Left hindlimb (tissue), 1 donor: ENCODE measurements around the gene TRAF3.
"Not testable (repeated sequence)": the region's sequence is repeated elsewhere in the genome, so short reads cannot be mapped to it uniquely, and the experiment has no call there.

Experiments
- DNase-seq: peaks from one replicate; pipeline ENCODE4 v3.0.0-alpha.2; 2018

Gene TRAF3

DNA sequence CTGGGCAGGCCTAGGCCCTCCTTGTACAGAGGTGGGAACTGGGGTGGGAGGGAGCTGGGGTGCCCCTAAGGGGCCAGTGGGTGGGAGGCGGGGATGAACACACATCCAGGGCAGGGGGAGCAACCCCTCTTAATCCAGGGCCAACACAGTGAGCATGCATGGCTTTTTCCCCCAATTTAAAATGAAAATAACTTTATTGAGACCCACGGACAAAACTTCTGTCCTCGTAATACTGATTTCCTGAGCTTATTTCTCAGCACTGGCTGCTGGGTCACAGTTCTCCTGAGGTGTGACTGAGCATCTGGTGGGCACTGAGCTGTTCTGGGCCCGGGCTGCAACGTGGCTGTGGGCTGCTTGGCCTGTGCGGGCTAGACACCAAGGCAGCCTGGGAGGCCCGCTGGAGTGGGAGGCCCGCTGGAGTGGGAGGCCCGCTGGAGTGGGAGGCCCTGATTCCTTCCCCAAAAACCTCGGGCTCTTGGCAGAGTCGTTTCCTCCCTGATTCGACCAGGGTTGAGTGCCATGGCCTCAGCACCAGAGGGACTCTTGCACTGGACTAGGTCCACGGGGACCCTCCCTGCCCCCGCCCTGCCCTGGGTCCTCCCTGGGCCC, 24.9 kb upstream of the TRAF3 start:
- DNase-seq = peak; percentile 8

GRCh38 chr14:102754370-102755262, 22.6 kb upstream of the TRAF3 start:
- peak; percentile 12 for DNase-seq

DNA sequence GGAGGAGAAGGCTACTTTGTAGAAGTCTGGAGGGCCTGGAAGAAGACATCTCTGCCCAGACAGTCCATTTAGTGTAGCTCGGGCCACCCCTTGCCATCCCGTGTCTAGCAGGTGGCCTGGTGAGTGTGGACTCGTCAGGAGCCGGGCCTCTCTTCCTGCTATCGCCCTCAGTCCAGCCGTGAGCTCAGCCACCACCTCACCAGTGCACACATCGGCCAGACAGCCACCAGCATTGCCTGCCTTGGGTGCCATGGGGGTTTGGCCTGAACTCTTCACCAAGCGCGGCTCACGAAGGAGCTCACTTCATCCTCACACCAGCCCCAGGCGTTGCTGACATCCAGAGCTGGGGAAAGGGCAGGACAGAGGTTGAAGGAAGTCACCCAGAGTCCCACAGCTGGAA, 19.6 kb upstream of the TRAF3 start:
- DNase-seq = peak; percentile 25

GRCh38 chr14:102758087-102758486, 19.2 kb upstream of the TRAF3 start:
- no peak for DNase-seq

DNA sequence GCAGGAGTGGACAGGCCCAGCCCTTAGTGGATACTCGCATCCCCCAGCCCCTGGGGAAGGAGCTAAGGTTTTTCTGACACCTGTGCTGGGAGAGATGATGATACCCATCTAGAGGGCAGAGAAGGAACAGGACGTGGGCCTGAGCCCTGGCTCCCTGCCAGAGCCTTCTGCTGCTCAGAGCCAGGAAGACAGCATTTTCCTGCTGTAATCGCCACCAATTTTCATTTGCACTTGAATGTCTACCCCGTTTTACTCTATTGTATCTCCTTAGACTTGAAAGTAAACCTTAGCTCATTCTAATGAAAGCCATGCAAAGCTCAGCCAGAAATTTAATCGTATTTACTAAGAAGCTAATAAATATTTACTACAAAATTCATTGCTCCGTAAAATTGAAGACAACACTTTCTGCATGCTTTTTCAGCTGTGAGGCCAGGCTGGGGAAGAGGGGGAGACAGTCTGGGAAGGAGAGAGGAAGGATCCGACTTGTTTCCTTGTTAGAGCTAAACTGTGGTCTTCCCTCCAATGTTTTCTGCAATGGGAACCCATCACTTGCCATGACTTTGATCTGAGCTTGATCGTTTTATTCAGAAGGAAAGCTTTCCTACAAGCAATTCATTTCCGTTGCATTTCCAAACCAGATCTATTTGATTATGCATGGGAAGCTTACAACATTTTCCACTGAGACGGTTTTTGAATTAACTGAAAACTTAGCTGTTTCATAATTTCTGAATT, 17.6 kb upstream of the TRAF3 start:
- DNase-seq = peak; percentile 28

GRCh38 chr14:102760496-102761193, 16.6 kb upstream of the TRAF3 start:
- DNase-seq = peak; percentile 39

GRCh38 chr14:102761206-102761605, 16.0 kb upstream of the TRAF3 start:
- peak; percentile 26 for DNase-seq

DNA sequence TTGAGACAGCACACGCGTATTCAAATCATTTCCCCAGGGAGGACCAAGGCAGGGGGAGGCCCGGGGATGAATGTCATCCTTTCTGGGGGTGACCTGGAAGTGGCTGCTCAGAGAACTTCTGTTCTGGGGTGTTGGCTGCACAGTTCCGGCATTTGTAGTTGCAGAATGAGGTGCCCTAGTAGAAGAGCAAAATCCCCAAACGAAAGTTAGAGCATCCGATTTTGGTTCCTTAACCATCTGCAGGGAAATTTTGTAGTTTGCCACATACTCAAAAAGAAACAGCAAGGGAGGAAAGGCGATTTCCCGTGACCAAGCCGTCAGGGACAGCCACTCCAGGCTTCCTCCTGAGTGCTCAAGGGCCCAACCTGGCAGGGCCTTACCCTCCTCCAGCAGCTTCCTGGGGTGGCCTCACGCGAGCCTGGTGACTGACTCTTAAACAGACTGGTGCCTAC, 13.0 kb upstream of the TRAF3 start:
- DNase-seq = peak; percentile 4

DNA sequence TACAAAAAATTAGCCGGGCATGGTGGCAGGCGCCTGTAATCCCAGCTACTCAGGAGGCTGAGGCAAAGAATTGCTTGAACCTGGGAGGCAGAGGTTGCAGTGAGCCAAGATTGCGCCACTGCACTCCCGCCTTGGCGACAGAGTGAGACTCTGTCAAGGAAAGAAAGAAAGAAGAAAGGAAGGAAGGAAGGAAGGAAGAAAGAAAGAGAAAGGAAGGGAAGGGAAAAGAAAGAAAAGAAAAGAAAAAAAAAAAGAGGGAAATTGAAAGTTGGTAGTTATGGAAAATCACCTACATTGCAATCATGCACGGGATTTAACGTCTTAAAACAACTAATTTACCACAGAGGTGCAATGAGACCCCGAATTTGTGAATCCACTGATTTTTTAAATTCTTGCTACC, 11.5 kb upstream of the TRAF3 start:
- DNase-seq = not testable (repeated sequence)

- DNase-seq = no peak
Measured at GRCh38 chr14:102768223-102769048, 8.8 kb upstream of the TRAF3 start.

DNA sequence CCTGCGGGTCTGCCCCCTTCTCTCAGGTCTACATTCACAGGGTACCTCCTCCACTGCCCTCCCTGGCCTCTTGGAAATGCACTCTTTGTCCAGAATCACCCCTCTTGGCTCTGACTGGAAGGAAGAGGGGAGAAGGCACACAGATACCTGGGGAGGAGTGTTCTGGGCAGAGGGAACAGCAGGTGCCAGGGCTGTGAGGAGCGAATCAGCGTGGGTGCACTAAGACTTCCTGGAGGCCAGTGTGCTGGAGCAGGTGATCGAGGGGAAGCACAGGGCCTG, 8.3 kb upstream of the TRAF3 start:
- DNase-seq = no peak

DNA sequence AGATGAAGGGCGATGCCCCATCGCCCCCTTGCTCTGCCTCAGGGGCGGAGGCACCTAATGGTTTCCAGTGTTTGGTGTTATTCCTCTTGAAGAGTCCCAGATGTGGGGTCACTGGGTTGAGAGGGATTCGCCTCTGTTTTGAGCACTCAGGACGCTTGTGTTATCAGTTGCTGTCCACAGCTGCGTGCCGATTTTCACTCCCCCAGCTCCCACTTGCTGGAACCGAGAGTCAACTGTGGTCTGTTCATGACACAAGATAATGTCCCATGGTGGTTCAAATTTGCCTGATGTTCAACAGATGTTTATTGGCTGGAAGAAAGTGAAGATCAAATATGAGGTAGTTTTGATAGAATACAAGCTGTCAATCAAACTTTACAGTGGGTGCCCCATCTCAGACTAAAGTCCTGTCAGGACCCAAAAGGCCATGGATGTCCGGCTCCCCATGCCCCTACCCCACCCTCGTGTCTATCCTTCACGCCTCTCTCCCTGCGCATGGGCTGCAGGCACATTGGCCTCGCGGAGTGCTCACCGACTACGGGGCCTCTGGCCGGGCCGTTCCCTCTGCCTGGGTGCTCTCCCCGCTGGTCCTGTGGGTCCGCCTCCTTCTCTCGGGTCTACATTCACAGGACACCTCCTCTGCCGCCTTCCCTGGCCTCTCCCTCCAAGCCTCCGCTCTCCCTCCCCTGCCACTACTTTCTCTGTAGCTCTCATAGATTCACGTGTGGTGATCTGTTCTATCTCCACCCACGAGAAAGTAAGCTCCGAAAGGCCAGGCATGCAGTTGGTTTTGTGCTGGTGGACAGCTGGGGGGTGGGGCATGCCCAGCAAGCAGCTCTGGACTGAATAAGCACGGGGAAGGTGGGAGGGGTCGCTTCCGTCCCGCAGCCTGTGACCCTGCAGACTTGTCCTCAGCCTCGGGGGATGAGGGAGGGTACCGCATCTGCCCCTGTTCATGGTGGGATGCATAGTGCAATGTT, 6.8 kb upstream of the TRAF3 start:
- no peak for DNase-seq

- no peak for DNase-seq
Measured at GRCh38 chr14:102771144-102771543, 6.1 kb upstream of the TRAF3 start.

GRCh38 chr14:102772781-102773570, 4.3 kb upstream of the TRAF3 start:
- no peak for DNase-seq

DNA sequence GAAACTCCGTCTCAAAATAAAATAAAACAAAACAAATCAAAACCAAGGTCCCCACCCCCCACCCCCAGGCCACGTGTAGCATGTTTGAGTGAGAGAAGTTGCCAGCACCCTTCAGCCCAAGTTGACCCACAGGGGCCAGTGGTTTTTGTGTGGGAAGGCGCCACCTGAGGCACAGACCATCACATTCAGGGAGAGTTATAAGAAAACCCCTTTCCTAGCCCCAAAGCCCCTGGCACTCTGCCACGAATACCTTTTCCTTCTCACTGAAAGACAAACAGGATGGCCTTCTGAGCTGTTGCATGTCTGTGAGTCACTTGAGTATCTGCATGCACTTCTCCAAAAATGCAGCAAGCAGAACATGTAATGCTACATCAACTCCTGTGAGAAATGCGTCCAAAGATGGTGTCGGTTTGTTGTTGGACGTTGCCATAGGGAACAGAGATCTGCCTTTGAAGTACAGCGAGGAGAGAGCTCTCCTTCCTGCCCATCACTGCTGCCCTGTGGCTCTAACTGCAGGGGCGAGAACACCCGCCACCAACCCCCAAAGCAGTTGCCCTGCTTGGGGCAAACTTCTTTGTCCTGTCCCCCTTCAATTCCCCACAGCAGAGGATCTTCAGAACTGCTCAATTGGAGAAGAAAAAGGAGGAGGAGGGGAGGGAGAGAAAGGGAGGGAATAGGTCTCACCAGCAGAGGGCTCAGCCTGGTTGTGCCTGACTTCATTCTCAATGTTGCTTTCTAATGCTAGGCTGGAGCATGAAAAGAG, 2.7 kb upstream of the TRAF3 start:
- DNase-seq = peak; percentile 65

GRCh38 chr14:102775855-102776760, 1.1 kb upstream of the TRAF3 start:
- DNase-seq = no peak

GRCh38 chr14:102777711-102778337, 575 bp downstream of the TRAF3 start:
- peak; percentile 49 for DNase-seq
